Adipose tissue (tissue), 3 donors: ENCODE results near the gene PSORS1C2. TPM values are rescaled to one million over a fixed set of nuclear protein-coding genes. Genes with fewer than 3 reads are reported as not detected.

Source experiments
- H3K27ac ChIP-seq: one replicate; pipeline ENCODE4 v1.5.1; 2013; ENCODE audit warnings: low read depth, low read length
- WGBS, 3 donors: extraction: QIAGEN DNeasy Blood & Tissue Kit; methylation state at CpG; one replicate each; pipeline ENCODE4 v1.1.7; 2013; 5-methylcytosine and 5-hydroxymethylcytosine counted together
- polyA plus RNA-seq, 3 donors: library from polyadenylated mRNA; stranded (reverse); fragments of 200-250 nt; gene quantifications; one replicate each; pipeline ENCODE4 v1.2.3, GENCODE V29; 2013
- donor health status: healthy with polysubstance abuse.
- donor health status: Bipolar disorder and iron deficiency.
- donor health status: healthy.

PSORS1C2 gene
- polyA plus RNA-seq, 3 donors, result 0.07 TPM; not detected in 2

DNA sequence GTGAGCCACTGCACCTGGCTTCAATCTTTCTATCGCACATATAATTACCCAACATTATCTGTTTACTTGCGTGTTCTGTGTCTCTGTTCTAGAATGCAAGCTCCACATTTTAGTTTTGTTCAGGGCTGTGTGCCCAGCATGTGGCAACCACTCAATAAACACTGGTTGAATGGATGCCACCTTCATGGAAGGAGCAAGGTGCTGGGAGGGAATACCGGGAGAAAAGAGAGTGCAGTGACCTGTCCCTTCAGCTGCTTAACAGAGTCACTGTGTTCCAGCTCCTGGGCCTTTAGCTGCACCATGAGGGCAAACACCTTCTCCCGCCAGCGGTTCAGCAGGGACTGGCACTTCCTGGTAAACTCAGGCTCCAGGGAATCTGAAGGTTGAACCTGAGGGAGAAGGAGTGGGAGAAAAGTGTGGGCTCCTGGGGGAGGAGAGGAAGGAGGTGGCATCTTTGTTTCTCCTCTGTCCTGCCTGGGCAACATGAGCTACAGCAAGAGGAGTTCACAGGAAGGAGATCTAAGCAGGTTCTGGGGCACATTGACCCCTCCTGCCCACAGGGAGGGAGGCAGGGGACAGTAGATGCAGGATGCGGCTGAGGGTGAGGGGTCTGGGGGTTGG lies 11.1 kb upstream of the PSORS1C2 start:
- H3K27ac ChIP-seq, result no peak overlapping the region
- WGBS, 3 donors, result 86 to 95% (median 88%) methylated on average over 6 of the region's 6 CpGs

DNA sequence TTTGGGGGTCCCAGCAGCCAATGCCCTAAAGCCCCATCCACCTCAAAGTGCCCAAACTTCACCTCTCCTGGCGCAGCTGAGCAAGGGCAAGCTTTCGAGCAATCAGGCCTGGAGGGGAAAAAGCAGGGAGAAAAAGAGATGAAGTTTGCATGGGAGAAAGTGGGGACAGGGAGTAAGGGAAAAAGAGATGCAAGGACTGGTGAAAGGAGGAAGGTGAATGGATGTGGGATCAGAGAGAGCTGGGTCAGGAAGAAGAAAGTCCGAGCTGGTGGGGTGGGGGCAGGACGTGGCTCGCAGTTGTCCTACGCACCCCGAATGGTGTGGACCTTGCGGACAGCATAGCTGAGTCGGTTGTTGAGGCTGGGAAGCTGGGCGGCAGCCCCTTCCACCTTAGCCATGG lies 6.5 kb upstream of the PSORS1C2 start:
- 95 to 97% (median 95%) methylated on average over 10 of the region's 10 CpGs for WGBS, 3 donors
- no peak overlapping the region for H3K27ac ChIP-seq

DNA sequence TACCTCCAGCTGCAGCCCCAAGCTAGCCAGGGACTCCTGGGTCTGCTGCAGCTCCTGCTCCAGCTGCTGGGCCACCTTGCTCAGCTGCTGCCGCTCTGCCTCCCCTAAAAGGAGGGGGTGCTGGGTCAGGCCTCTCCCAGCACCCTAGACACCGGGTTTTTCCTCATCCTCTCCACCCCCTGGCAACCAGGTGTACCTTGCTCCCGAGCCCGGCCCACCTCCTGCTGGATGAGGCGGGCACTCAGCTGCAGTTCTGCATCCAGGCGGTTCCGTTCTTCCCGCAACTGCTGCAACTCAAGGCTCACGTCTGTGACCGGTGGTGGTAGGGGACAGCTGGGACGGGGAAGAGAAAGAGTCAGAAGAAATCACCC lies 6.1 kb upstream of the PSORS1C2 start:
- 76 to 83% (median 78%) methylated on average over 11 of the region's 11 CpGs for WGBS, 3 donors
- no peak overlapping the region for H3K27ac ChIP-seq

DNA sequence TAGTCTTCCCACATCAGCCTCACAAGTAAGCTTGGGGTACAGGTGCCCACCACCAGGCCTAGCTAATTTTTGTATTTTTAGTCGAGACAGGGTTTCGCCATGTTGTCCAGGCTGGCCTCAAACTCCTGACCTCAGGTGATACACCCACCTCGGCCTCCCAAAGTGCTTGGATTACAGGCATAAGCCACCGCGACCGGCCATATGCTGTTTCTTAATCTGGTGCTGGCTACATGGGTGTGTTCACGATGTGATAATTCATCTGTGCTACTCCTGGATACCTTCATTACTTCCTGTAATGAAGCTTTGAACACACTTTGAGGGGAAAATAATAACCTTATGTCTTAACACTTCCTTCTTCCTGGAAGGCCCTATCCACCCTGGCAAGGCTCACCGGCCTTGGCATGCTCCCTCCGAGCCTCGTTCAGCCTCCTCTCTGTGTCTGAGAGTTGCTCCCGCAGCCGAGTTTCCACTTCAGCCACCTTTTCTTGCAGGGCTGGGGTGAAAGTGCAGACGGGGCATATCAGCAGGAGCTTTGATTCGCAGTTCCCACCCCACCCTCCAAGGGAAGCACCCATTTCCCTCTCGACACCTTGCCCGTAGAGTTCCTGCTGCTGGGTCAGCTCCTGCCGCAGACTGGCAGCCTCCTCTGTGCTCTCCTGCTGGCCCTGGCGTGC lies 5.6 kb upstream of the PSORS1C2 start:
- WGBS, 3 donors, result 84 to 90% (median 85%) methylated on average over 18 of the region's 18 CpGs
- no peak overlapping the region for H3K27ac ChIP-seq

DNA sequence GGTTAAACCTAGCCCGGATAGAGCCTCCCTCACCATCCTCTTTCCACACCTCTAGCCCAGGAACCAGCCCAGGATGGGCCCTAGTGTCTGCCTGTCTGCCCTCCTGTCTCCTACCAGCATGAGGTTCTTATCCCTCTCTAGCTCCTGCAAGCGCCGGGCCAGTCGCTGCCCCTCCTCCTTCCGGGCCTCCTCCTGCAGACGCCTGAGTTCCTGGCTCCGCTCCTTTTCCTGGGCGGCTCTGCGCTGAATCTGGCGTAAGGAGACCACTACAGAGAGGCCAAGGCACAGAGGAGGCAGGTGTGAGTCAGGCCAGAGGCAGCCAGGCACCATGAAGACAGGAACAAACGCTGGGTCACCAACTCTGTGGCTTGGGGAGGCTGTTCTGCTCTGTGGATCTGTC lies 4.3 kb upstream of the PSORS1C2 start:
- no peak overlapping the region for H3K27ac ChIP-seq
- 43 to 66% (median 59%) methylated on average over 11 of the region's 11 CpGs for WGBS, 3 donors

DNA sequence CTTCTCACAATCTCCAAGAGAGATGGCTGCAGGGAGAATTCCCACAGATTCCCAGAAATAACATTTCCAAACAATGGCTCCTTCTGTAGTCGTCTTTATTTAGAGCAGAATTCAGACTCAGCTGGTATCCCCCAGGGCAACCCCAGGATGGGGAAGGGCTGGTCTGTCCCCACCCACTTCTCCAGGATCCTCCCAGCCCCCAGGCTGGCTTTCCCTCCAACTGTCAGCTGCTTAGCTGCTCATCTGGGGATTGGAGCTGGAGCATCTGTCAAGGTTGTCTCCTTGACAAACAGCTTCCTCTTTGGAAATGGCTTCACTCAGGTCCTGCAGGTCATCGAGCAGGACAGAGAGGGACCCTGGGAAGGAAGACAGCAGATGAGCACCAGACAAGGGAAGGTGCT lies 3.5 kb upstream of the PSORS1C2 start:
- no peak overlapping the region for H3K27ac ChIP-seq
- WGBS, 3 donors, result 57 to 63% (median 58%) methylated on average over 2 of the region's 2 CpGs

DNA sequence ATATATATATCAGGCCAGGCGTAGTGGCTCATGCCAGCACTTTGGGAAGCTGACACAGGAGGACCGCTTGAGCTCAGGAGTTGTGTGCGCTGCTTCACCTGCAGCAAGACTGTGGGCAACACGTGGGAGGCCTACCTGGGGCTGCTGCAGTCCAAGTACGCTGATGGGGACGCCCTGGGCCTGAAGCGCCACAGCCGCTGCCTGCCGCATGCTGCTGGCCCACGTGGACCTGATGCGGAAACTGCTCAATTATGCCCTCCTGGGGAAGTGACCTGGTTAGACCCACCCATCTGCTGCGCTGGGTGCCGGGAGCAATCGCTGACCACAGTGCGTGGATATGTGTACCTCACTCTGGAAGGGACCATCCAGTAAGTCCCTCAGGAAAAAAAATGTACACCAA lies 1.8 kb upstream of the PSORS1C2 start:
- no peak overlapping the region for H3K27ac ChIP-seq
- WGBS, 3 donors, result 82 to 86% (median 86%) methylated on average over 15 of the region's 15 CpGs

DNA sequence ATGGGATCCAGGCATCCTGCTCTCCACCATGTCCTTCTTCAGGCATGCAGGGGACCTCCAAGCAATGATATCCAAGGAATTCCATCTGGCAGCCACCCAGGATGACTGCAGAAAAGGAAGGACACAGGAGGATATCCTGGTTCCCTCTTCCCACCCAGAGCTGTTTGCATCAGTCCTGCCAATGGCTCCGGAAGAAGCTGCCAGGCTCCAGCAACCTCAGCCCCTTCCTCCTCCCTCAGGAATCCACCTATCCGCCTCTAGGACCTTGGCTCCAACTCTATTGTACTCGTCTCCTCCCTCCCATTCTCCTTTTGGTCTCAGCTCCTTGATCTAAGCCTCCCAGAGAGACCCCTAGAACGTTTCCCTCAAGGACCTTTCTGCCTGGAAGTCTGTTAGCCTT lies 733 bp upstream of the PSORS1C2 start:
- H3K27ac ChIP-seq, result no peak overlapping the region
- WGBS, 3 donors, result 37 to 47% (median 40%) methylated on average over 4 of the region's 4 CpGs

DNA sequence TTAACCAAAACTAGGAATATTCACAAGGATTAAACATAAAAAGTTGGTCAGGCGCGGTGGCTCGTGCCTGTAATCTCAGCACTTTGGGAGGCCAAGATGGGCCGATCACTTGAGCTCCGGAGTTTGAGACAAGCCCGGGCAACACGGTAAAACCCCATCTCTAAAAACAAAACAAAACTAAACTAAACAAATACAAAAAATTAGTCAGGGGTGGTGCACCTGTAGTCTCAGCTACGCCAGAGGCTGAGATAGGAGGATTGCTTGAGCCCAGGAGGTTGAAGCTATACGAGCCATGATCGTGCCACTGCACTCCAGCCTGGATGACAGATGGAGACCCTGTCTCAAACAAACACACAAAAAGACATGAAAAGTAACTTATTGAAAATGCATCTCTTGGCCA lies 3.2 kb downstream of the PSORS1C2 start:
- 86 to 96% (median 90%) methylated on average over 10 of the region's 10 CpGs for WGBS, 3 donors
- H3K27ac ChIP-seq, result no peak overlapping the region

DNA sequence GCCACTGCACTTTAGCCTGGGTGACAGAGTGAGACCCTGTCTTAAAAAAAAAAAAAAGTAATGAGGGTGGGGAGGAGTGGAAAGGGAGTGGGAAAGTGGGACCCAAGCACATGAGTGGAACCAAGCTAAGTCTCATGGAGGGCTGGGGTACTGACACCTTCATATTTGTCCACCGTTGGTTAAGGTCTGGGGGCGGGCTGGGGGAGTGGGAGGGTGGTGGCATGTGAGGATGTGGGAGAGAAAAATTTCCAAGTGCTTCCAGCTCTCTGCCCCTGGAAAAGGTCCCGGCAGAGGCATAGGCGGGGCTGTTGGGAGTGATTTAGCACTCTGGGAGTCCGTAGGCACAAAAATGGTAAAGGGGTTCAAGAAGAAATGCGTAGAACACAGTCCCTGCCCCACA lies 6.1 kb downstream of the PSORS1C2 start:
- H3K27ac ChIP-seq, result no peak overlapping the region
- WGBS, 3 donors, result 69 to 82% (median 75%) methylated on average over 6 of the region's 6 CpGs

DNA sequence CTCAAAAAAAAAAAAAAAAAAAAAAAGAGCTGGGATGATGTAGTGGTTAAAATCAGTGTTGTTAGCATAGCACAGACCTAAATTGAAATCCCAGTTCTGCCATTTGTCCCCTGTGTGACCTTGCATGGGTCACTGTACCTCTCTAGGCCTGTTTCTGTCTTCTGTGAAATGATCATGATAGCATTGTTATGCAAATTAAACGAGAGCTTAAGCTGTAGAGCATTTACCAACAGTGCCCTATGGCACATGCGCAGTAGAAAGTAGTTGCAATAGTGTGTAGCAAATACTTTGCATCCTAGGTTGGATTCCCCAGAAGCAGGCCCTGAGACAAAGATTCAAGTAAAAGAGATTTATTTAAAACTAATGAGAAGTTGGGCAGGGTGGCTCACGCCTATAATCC lies 7.3 kb downstream of the PSORS1C2 start:
- H3K27ac ChIP-seq, result no peak overlapping the region
- WGBS, 3 donors, result 74 to 88% (median 82%) methylated on average over 3 of the region's 3 CpGs

DNA sequence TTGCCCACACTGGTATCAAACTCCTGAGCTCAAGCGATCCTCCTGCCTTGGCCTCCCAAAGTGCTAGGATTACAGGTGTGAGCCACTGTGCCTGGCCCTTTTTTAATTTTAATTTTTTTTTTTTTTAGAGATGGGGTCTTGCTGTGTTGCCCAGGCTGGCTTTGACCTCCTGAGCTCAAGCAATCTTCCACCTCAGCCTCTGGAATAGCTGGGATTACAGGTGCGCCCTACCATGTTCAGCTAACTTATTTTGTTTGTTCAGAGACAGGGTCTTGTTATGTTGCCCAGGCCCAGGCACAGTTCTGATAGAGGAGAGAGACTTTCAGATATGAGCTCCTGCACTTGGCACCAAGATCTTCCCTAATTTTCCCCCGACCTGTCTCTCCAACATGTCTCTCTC lies 8.1 kb downstream of the PSORS1C2 start:
- 91 to 96% (median 95%) methylated on average over 3 of the region's 3 CpGs for WGBS, 3 donors
- H3K27ac ChIP-seq, result no peak overlapping the region

DNA sequence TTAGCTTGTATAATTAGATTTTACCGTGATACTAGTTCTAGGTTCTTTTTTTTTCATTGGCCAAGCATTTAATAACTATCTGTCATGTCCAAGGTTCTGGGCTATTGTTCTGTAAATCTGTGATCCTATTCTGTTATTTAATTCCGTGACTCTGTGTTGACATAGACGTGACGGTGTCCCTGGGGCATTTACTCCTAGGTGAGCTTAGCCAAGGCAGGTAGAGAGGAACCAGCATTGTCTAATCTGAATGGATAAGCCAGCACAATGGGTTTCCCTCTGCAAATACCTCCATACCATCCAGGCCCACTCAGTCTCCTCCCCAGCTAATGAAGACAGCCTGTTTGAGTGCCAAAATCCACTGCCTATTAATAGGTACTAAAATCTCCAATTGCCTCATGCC lies 9.7 kb downstream of the PSORS1C2 start:
- 33 to 72% (median 70%) methylated on average over 4 of the region's 4 CpGs for WGBS, 3 donors
- H3K27ac ChIP-seq, result no peak overlapping the region

DNA sequence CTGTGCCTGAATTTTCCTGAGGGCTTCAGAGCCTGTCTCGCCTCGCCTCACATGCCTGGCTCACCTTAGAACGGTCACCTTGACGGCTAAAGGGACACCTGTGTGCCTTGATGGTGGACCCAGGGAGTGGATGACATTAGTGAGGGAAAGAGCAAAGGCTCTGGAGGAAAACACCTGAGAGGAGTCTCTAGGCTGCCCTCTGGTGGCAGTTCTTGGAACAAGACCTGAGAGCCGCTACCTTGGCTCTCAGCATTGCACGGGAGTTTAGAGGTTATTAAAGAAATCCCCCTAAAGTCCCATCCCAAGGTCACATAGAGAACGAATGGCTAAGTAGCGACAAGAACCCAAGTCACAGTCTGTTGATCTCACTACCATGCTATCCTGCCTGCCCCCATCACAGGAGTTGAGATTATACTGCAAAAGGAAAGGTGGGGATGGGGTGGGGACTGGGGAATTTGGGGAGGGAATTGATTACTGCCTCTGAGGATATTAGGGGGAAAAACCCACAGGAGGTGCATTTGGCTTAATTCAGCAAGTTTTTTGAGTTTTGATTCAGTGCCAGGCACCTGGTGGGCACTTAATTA lies 10.7 kb downstream of the PSORS1C2 start:
- no peak overlapping the region for H3K27ac ChIP-seq
- WGBS, 3 donors, result 4 to 12% (median 8%) methylated on average over 8 of the region's 8 CpGs

DNA sequence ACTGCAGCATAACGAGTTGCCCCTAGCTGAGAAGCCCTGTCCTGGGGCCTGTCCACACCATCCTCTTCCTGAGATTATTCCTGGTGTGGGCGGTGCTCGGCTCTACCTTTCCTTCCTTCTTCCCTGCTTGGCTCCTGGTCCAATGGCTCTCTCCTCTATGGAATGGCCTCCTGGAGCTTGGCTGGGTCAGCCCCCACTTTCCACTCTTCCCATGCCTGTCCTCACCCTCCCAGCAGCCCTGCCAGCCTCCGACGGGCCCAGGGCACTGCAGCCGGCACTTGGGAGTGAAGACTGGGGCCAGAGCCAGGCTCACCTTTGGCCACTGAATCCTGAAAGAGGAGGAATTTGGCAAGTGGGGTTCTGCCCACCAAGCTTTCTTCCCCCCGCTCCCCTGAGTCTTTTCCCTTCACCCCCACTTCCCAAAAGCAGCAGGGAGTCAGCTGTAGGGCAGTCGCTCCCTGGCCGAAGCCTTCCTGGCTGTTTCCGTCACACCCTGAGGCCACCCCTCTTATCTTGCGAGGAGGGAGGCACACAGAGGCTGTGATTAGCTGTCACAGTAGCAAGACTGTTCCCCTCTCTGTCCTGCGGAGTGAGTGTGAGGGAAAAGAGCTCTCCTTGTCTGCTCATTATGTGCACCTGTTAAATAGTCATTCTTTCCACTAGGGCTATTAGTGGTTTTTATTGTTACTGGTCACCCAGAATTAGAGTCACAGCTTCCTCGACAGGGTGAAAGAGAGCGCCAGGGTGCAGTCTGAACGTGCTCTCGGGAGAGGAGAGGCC lies 12.3 kb downstream of the PSORS1C2 start:
- H3K27ac ChIP-seq, result no peak overlapping the region
- 57 to 74% (median 63%) methylated on average over 15 to 16 of the region's 16 CpGs for WGBS, 3 donors

DNA sequence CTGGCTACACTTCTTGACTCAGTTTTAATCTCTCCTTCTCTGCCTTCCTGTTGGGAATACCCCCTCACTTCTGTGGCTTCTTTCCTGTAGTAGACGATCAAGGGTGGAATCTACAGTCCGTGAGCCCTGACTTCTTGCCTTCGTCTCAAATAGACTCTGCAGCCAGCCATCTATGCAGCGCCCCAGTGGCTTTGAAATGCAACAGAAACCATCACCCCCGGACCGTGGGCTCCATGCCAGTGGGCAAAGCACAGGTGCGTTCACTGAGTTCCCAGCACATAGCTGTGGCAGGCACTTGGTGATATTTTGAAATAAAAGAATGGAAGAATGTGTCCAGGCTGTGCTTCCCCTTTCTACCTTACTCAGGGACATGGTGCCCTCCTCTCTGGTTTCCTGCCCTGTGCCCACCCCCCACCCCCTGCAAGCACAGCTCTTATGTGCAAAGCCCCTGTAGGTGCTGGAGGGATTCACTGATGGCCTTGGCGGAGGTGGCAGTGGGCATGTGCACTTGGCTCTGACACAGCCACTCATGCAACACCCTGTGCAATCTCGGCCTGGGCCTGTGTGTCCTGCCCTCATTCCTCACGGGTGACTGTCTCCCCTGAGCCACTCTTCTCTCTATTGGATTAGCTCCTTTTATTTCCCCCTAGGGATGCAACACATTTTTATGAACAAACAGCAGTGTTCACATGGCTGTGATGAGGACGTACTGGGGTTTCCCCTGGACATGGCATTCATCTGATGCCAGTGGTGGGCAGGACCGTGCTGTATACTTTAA lies 13.1 kb downstream of the PSORS1C2 start:
- H3K27ac ChIP-seq, result no peak overlapping the region
- WGBS, 3 donors, result 53 to 72% (median 56%) methylated on average over 12 of the region's 12 CpGs

DNA sequence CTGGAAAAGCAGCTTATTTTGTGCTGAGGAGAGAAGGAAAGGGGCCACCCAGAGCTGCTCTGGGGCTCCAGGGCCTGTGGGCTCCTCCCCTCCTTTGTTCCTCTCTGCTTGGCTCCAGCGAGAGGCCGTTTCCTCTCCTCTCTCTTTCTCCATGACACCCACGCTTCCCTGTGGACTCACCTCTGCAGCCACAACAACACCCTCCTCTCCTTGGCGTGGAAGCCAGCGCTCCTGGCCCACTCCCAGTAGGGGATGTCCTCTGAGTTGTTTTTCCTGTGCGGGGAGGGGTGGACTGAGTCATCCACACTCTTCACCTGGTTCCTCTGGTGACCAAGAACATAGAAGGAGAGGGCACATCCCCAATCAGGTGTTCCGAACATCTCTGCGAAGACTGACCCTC lies 13.7 kb downstream of the PSORS1C2 start:
- H3K27ac ChIP-seq, result no peak overlapping the region
- 46 to 59% (median 48%) methylated on average over 8 of the region's 8 CpGs for WGBS, 3 donors

DNA sequence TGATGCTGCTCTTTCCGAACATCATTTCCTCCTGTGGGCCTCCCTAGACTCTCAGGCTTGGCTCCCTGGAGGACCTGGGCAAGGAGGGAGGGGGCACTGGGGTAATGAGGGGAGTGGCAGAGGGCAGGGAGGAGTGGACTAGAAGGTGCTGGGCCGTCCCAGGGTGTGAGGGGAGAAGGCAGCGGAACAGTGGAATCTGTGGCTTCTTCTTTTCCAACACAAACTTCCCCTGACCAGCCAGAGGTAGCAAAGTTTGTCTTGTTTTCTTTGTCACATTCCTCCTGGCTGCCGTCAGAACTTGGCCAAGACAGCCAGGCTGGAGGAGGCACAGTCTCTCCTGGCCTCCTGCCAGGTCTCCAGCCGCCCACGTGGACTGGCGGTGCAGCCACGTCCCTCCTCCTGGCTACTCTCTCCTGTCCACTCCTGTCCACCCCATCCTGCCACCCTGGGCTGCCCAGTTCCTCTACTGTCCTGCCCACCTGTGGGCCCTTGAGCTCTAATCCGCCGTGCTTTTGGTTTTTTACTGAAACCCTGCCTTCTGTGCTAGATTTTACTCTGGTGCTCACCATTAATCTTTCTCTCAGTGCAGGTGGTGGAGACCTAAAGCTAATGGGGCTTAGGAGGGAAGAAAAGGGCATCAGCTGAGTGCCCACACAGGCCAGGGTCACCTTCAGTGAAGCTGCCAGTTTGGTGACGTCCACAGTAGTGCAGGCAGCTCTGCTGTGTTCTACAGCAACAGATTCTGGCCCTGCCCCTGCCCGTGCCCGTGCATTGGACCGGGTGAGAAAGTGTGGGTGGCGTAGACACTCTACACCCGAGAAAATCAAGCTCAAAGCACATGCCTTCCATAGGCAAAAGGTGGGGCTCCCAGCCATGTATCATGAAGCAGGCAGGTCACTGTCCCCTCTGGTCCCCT lies 15.8 kb downstream of the PSORS1C2 start:
- no peak overlapping the region for H3K27ac ChIP-seq
- WGBS, 3 donors, result 39 to 54% (median 51%) methylated on average over 16 of the region's 16 CpGs
